GM12872 (cell line): Measurements from ENCODE around the gene AMFR.
A peak's percentile ranks its signal among the peaks of the same experiment; 100 is the strongest.

Experiments used
- CTCF ChIP-seq: IDR thresholded peaks from 3 replicates; pipeline ENCODE4 v1.5.1; 2011; ENCODE audit warnings: low read depth, mild to moderate bottlenecking, low read length, moderate library complexity; ENCODE audit not compliant: insufficient read depth

AMFR gene

GRCh38 chr16:56425439-56425832 lies at the start of gene AMFR:
TSS of gene AMFR (minus strand) at chr16:56425545. CDS start at chr16:56425327, 218 bp downstream.
- TF ChIP-seq CTCF, result peak; percentile 45; the same call in 1 of the 3 replicates

GRCh38 chr16:56470666-56471065 lies 45.3 kb upstream of the AMFR start:
- TF ChIP-seq CTCF, result no peak

- TF ChIP-seq CTCF, result no peak
Measured at GRCh38 chr16:56470232-56470631, 44.9 kb upstream of the AMFR start.

- no peak for TF ChIP-seq CTCF
Measured at GRCh38 chr16:56469748-56470147, 44.4 kb upstream of the AMFR start.

GRCh38 chr16:56468800-56469199 lies 43.5 kb upstream of the AMFR start:
- no peak for TF ChIP-seq CTCF

GRCh38 chr16:56466344-56466743 lies 41.0 kb upstream of the AMFR start:
- TF ChIP-seq CTCF, result no peak

DNA sequence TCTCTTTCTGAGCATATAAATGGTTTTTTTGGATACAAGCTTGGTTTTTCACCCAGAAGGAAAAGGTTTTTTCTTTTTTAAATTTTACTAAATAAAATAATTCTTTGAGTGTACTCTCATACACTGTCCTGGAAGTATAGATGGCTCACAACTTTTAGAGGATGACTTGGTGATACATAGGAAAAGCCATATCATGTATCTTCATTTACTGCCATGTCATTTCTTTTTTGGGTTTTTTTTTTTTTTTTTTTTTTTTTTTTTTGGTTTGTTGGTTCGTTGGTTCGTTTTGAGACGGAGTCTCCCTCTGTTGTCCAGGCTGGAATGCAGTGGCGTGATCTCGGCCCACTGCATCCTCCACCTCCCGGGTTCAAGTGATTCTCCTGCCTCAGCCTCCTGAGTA lies 37.8 kb upstream of the AMFR start:
- TF ChIP-seq CTCF, result no peak

- no peak for TF ChIP-seq CTCF
Measured at GRCh38 chr16:56462064-56462796, 36.9 kb upstream of the AMFR start.
